GM23338 (cell line): ENCODE measurements around the gene RHOT1. TPM values are rescaled to one million over a fixed set of nuclear protein-coding genes. Genes with fewer than 3 reads are reported as not detected.

ENCODE experiments used
- ATAC-seq: fragments of 200-7000 bp; cut with Tn5 transposase; 3 replicates; pipeline ENCODE4 v1.9.1; 2020
- DNase-seq: peaks from one replicate; pipeline ENCODE4 v3.0.0-alpha.2; 2015; ENCODE audit warnings: low spot score
- H2AFZ ChIP-seq: fragments of 200-600 bp; sonication (generic); 2 replicates; pipeline ENCODE4 v1.8.0; 2016; ENCODE audit warnings: antibody characterized with exemption, mild to moderate bottlenecking, moderate library complexity
- H3F3A ChIP-seq: fragments of 200-600 bp; sonication (generic); replicated peaks from 2 replicates; pipeline ENCODE4 v1.8.0; 2017; ENCODE audit warnings: antibody characterized with exemption, mixed run types, low read depth
- H3K27ac ChIP-seq: fragments of 200-600 bp; sonication (generic); 2 replicates; pipeline ENCODE4 v1.6.1; 2016; ENCODE audit warnings: low read depth
- H3K27me3 ChIP-seq: fragments of 200-600 bp; sonication (generic); 2 replicates; pipeline ENCODE4 v1.8.0; 2016; ENCODE audit warnings: mild to moderate bottlenecking, mixed run types, moderate library complexity; ENCODE audit not compliant: insufficient read depth
- H3K36me3 ChIP-seq: fragments of 200-600 bp; sonication (generic); 2 replicates; pipeline ENCODE4 v1.8.0; 2016; ENCODE audit warnings: mild to moderate bottlenecking; ENCODE audit not compliant: insufficient read depth
- H3K4me1 ChIP-seq: fragments of 200-600 bp; sonication (generic); 2 replicates; pipeline ENCODE4 v1.8.0; 2016; ENCODE audit warnings: mild to moderate bottlenecking, moderate library complexity; ENCODE audit not compliant: insufficient read depth
- H3K4me2 ChIP-seq: fragments of 200-600 bp; sonication (generic); 2 replicates; pipeline ENCODE4 v1.7.1; 2017; ENCODE audit warnings: mixed run types
- H3K4me3 ChIP-seq: fragments of 200-600 bp; sonication (generic); 2 replicates; pipeline ENCODE4 v1.6.1; 2016; ENCODE audit warnings: mixed run types
- H3K79me2 ChIP-seq: fragments of 200-600 bp; sonication (generic); replicated peaks from 2 replicates; pipeline ENCODE4 v1.8.0; 2017; ENCODE audit warnings: mild to moderate bottlenecking; ENCODE audit not compliant: insufficient read depth
- H3K9me2 ChIP-seq: fragments of 200-600 bp; sonication (generic); 2 replicates; pipeline ENCODE4 v1.8.0; 2017; ENCODE audit not compliant: insufficient read depth
- H4K20me1 ChIP-seq: fragments of 200-600 bp; sonication (generic); replicated peaks from 2 replicates; pipeline ENCODE4 v1.8.0; 2017; ENCODE audit warnings: mild to moderate bottlenecking; ENCODE audit not compliant: insufficient read depth
- H3K27ac Mint-ChIP-seq: 2 replicates; pipeline ENCODE4 v1.8.0; 2020; ENCODE audit warnings: inconsistent platforms, mild to moderate bottlenecking, moderate library complexity, mixed read lengths
- H3K27me3 Mint-ChIP-seq: 3 replicates; pipeline ENCODE4 v1.8.0; 2022; ENCODE audit warnings: low read depth, mild to moderate bottlenecking, moderate library complexity, mixed read lengths, inconsistent platforms; ENCODE audit not compliant: insufficient read depth, poor library complexity
- H3K36me3 Mint-ChIP-seq: 3 replicates; pipeline ENCODE4 v1.8.0; 2021; ENCODE audit warnings: low read depth, mild to moderate bottlenecking, inconsistent platforms, moderate library complexity, mixed read lengths
- H3K4me1 Mint-ChIP-seq: 3 replicates; pipeline ENCODE4 v1.8.0; 2020; ENCODE audit warnings: mild to moderate bottlenecking, inconsistent platforms, mixed read lengths
- H3K4me3 Mint-ChIP-seq: 3 replicates; pipeline ENCODE4 v1.8.0; 2021; ENCODE audit warnings: moderate library complexity, mild to moderate bottlenecking, inconsistent platforms, mixed read lengths
- H3K9me3 Mint-ChIP-seq: 3 replicates; pipeline ENCODE4 v1.8.0; 2020; ENCODE audit warnings: moderate library complexity, mild to moderate bottlenecking, inconsistent platforms, mixed read lengths
- CREB1 ChIP-seq: fragments of 250-450 bp; sonication (Bioruptor Pico); IDR thresholded peaks from 2 replicates; pipeline ENCODE4 v1.5.0; 2020; ENCODE audit warnings: low read depth, mild to moderate bottlenecking, moderate library complexity
- EZH2 ChIP-seq: fragments of 200-600 bp; sonication (generic); IDR thresholded peaks from one replicate; pipeline ENCODE4 v1.8.0; 2017; ENCODE audit warnings: antibody characterized with exemption, mild to moderate bottlenecking, low read depth; ENCODE audit not compliant: unreplicated experiment
- EZH2phosphoT487 ChIP-seq: fragments of 200-600 bp; sonication (generic); IDR thresholded peaks from one replicate; pipeline ENCODE4 v1.8.1; 2018; ENCODE audit warnings: antibody characterized with exemption; ENCODE audit not compliant: unreplicated experiment
- NANOG ChIP-seq: IDR thresholded peaks from 2 replicates; pipeline ENCODE4 v1.6.1; 2016; ENCODE audit warnings: antibody characterized with exemption, borderline replicate concordance
- POLR2AphosphoS5 ChIP-seq: IDR thresholded peaks from 2 replicates; pipeline ENCODE4 v1.6.1; 2016; ENCODE audit warnings: antibody characterized with exemption, low read depth
- ZNF114 ChIP-seq: fragments of 250-450 bp; sonication (Bioruptor Pico); IDR thresholded peaks from 2 replicates; pipeline ENCODE4 v1.5.0; 2020; ENCODE audit warnings: mild to moderate bottlenecking, moderate library complexity
- ZNF331 ChIP-seq: fragments of 250-450 bp; sonication (Bioruptor Pico); IDR thresholded peaks from 2 replicates; pipeline ENCODE4 v1.5.0; 2020; ENCODE audit warnings: low read depth, mild to moderate bottlenecking, moderate library complexity
- polyA plus RNA-seq: library from polyadenylated mRNA; unstranded; fragments of >200 nt; fragmentation: Nextera tagmentation; extraction: Ambion mirVana; gene quantifications from 2 replicates; pipeline ENCODE4 v1.2.1, GENCODE V29; 2016
- total RNA-seq: library from RNA; depleted of rRNA; stranded (reverse); fragments of >200 nt; shearing (Covaris generic); gene quantifications from 2 replicates; pipeline ENCODE4 v1.2.3, GENCODE V29; 2014
- TF ChIP-seq, protein P1 (sequence below): fragments of 250-450 bp; sonication (Bioruptor Pico); IDR thresholded peaks from 2 replicates; pipeline ENCODE4 v1.5.0; 2020; ENCODE audit warnings: mild to moderate bottlenecking, moderate library complexity
- TF ChIP-seq, protein P2 (sequence below): IDR thresholded peaks from 2 replicates; pipeline ENCODE4 v1.6.1; 2016; ENCODE audit warnings: antibody characterized with exemption
- TF ChIP-seq, protein P3 (sequence below), 2 experiments: fragments of 200-600 bp in 1 of 2; sonication (generic) in 1 of 2; conservative IDR thresholded peaks; 2 replicates each; pipeline versions ENCODE4 v1.5.1 to v1.6.1; 2016 to 2017; ENCODE audit warnings: antibody characterized with exemption in 2 of 2, low read depth in 2 of 2, mild to moderate bottlenecking in 2 of 2, moderate library complexity in 1 of 2
- TF ChIP-seq, protein P4 (sequence below): IDR thresholded peaks from one replicate; pipeline ENCODE4 v1.6.1; 2018; ENCODE audit warnings: antibody characterized with exemption; ENCODE audit not compliant: unreplicated experiment

Gene RHOT1
- total and polyA plus RNA-seq, 2 experiments from 2014 or later = 40.8 to 53.5 TPM

DNA sequence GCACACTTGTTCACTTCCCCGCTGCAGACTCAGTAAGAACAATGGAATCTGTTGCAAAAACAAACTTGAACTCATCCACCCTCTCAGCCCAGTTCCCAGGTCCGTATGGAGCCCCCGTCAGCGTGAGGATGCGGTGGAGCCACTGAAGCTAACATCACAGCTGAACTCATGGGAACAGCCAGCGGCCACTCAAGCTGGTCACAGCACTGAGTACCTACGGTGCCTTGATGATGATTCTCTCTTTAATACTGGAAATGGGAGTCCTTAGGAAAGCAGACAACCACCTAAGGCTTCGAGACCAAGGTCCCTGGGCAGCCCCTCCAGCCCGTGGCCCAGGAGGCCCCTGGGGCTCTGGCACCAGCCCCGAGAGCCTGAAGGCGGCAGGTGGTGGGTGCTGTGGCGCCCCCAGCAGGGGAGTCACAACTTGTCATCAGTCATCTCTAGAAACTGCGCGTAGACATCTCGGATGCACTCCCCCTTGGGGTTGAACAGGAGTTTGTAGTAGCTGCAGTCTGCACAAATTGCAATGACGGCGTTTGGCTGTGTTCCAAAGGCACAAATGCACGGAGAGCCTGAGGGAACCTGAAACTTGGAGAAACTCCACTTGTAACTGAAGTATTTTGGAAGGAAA is 31.0 kb upstream of the RHOT1 start:
- Histone ChIP-seq H3K36me3 (no peaks in the 10 kb centered on the region), H3K9me2 (no peaks in the 10 kb centered on the region), H4K20me1 (no peaks in the 10 kb centered on the region), H3K4me1 (peaks cover 19% of the 10 kb centered on the region), H2AFZ (peak overlapping the region; percentile 91), H3K27me3 (no peaks in the 10 kb centered on the region), H3F3A (peaks cover 21% of the 10 kb centered on the region; the same call in 1 of the 2 replicates), H3K27ac (no peak overlapping the region), H3K4me3 (no peak overlapping the region), H3K4me2 (peak overlapping the region; percentile 21; the same call in 1 of the 2 replicates), H3K79me2 (no peaks in the 10 kb centered on the region)
- 0 out of 2 replicates have a peak overlapping the region, but pooled peaks have one; percentile 1 for H3K27ac Mint-ChIP-seq
- no peaks in the 10 kb centered on the region for H3K36me3 Mint-ChIP-seq
- peak; percentile 83 for ATAC-seq
- H3K4me1 Mint-ChIP-seq = peaks cover 38% of the 10 kb centered on the region
- H3K27me3 Mint-ChIP-seq = no peaks in the 10 kb centered on the region
- no peaks in the 10 kb centered on the region for H3K9me3 Mint-ChIP-seq
- DNase-seq = peak; percentile 83
- TF ChIP-seq ZNF331 (CRISPR knock-in tag) (no peak), CREB1 (peak; percentile 13; the same call in 1 of the 2 replicates), EZH2phosphoT487 (no peak), EZH2 (no peak), NANOG (no peak), POLR2AphosphoS5 (no peak), ZNF114 (CRISPR knock-in tag) (no peak)
- TF ChIP-seq, protein P1, sequence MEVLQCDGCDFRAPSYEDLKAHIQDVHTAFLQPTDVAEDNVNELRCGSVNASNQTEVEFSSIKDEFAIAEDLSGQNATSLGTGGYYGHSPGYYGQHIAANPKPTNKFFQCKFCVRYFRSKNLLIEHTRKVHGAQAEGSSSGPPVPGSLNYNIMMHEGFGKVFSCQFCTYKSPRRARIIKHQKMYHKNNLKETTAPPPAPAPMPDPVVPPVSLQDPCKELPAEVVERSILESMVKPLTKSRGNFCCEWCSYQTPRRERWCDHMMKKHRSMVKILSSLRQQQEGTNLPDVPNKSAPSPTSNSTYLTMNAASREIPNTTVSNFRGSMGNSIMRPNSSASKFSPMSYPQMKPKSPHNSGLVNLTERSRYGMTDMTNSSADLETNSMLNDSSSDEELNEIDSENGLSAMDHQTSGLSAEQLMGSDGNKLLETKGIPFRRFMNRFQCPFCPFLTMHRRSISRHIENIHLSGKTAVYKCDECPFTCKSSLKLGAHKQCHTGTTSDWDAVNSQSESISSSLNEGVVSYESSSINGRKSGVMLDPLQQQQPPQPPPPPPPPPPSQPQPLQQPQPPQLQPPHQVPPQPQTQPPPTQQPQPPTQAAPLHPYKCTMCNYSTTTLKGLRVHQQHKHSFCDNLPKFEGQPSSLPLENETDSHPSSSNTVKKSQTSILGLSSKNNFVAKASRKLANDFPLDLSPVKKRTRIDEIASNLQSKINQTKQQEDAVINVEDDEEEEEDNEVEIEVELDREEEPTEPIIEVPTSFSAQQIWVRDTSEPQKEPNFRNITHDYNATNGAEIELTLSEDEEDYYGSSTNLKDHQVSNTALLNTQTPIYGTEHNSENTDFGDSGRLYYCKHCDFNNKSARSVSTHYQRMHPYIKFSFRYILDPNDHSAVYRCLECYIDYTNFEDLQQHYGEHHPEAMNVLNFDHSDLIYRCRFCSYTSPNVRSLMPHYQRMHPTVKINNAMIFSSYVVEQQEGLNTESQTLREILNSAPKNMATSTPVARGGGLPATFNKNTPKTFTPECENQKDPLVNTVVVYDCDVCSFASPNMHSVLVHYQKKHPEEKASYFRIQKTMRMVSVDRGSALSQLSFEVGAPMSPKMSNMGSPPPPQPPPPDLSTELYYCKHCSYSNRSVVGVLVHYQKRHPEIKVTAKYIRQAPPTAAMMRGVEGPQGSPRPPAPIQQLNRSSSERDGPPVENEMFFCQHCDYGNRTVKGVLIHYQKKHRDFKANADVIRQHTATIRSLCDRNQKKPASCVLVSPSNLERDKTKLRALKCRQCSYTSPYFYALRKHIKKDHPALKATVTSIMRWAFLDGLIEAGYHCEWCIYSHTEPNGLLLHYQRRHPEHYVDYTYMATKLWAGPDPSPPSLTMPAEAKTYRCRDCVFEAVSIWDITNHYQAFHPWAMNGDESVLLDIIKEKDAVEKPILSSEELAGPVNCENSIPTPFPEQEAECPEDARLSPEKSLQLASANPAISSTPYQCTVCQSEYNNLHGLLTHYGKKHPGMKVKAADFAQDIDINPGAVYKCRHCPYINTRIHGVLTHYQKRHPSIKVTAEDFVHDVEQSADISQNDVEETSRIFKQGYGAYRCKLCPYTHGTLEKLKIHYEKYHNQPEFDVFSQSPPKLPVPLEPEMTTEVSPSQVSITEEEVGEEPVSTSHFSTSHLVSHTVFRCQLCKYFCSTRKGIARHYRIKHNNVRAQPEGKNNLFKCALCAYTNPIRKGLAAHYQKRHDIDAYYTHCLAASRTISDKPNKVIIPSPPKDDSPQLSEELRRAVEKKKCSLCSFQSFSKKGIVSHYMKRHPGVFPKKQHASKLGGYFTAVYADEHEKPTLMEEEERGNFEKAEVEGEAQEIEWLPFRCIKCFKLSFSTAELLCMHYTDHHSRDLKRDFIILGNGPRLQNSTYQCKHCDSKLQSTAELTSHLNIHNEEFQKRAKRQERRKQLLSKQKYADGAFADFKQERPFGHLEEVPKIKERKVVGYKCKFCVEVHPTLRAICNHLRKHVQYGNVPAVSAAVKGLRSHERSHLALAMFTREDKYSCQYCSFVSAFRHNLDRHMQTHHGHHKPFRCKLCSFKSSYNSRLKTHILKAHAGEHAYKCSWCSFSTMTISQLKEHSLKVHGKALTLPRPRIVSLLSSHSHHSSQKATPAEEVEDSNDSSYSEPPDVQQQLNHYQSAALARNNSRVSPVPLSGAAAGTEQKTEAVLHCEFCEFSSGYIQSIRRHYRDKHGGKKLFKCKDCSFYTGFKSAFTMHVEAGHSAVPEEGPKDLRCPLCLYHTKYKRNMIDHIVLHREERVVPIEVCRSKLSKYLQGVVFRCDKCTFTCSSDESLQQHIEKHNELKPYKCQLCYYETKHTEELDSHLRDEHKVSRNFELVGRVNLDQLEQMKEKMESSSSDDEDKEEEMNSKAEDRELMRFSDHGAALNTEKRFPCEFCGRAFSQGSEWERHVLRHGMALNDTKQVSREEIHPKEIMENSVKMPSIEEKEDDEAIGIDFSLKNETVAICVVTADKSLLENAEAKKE = no peak
- TF ChIP-seq, protein P2, sequence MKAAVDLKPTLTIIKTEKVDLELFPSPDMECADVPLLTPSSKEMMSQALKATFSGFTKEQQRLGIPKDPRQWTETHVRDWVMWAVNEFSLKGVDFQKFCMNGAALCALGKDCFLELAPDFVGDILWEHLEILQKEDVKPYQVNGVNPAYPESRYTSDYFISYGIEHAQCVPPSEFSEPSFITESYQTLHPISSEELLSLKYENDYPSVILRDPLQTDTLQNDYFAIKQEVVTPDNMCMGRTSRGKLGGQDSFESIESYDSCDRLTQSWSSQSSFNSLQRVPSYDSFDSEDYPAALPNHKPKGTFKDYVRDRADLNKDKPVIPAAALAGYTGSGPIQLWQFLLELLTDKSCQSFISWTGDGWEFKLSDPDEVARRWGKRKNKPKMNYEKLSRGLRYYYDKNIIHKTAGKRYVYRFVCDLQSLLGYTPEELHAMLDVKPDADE = no peak
- TF ChIP-seq, protein P3, sequence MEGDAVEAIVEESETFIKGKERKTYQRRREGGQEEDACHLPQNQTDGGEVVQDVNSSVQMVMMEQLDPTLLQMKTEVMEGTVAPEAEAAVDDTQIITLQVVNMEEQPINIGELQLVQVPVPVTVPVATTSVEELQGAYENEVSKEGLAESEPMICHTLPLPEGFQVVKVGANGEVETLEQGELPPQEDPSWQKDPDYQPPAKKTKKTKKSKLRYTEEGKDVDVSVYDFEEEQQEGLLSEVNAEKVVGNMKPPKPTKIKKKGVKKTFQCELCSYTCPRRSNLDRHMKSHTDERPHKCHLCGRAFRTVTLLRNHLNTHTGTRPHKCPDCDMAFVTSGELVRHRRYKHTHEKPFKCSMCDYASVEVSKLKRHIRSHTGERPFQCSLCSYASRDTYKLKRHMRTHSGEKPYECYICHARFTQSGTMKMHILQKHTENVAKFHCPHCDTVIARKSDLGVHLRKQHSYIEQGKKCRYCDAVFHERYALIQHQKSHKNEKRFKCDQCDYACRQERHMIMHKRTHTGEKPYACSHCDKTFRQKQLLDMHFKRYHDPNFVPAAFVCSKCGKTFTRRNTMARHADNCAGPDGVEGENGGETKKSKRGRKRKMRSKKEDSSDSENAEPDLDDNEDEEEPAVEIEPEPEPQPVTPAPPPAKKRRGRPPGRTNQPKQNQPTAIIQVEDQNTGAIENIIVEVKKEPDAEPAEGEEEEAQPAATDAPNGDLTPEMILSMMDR (conservative IDR thresholded peaks at IDR 0.05; ENCODE audit: low read depth in 2 of 2) = peak; percentile 66 to 81
- TF ChIP-seq, protein P4, sequence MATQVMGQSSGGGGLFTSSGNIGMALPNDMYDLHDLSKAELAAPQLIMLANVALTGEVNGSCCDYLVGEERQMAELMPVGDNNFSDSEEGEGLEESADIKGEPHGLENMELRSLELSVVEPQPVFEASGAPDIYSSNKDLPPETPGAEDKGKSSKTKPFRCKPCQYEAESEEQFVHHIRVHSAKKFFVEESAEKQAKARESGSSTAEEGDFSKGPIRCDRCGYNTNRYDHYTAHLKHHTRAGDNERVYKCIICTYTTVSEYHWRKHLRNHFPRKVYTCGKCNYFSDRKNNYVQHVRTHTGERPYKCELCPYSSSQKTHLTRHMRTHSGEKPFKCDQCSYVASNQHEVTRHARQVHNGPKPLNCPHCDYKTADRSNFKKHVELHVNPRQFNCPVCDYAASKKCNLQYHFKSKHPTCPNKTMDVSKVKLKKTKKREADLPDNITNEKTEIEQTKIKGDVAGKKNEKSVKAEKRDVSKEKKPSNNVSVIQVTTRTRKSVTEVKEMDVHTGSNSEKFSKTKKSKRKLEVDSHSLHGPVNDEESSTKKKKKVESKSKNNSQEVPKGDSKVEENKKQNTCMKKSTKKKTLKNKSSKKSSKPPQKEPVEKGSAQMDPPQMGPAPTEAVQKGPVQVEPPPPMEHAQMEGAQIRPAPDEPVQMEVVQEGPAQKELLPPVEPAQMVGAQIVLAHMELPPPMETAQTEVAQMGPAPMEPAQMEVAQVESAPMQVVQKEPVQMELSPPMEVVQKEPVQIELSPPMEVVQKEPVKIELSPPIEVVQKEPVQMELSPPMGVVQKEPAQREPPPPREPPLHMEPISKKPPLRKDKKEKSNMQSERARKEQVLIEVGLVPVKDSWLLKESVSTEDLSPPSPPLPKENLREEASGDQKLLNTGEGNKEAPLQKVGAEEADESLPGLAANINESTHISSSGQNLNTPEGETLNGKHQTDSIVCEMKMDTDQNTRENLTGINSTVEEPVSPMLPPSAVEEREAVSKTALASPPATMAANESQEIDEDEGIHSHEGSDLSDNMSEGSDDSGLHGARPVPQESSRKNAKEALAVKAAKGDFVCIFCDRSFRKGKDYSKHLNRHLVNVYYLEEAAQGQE = no peak
- H3K4me3 Mint-ChIP-seq = no peak overlapping the region
